SK-N-MC (cell line): Measurements from ENCODE around the gene LDLRAD3.

Experiments
- EZH2 ChIP-seq: fragments of 200-600 bp; sonication (generic); IDR thresholded peaks from one replicate; pipeline ENCODE4 v1.6.1; 2017; ENCODE audit warnings: antibody characterized with exemption
- FOXP2 ChIP-seq: optimal IDR thresholded peaks from 2 replicates; pipeline ENCODE3; 2011; ENCODE audit warnings: mild to moderate bottlenecking, moderate library complexity; ENCODE audit not compliant: insufficient read depth; ENCODE audit errors: extremely low read length, control extremely low read depth
- POLR2AphosphoS5 ChIP-seq: IDR thresholded peaks from 2 replicates; pipeline ENCODE4 v1.6.1; 2012; ENCODE audit warnings: mild to moderate bottlenecking, low read depth, low read length, borderline replicate concordance

DNA sequence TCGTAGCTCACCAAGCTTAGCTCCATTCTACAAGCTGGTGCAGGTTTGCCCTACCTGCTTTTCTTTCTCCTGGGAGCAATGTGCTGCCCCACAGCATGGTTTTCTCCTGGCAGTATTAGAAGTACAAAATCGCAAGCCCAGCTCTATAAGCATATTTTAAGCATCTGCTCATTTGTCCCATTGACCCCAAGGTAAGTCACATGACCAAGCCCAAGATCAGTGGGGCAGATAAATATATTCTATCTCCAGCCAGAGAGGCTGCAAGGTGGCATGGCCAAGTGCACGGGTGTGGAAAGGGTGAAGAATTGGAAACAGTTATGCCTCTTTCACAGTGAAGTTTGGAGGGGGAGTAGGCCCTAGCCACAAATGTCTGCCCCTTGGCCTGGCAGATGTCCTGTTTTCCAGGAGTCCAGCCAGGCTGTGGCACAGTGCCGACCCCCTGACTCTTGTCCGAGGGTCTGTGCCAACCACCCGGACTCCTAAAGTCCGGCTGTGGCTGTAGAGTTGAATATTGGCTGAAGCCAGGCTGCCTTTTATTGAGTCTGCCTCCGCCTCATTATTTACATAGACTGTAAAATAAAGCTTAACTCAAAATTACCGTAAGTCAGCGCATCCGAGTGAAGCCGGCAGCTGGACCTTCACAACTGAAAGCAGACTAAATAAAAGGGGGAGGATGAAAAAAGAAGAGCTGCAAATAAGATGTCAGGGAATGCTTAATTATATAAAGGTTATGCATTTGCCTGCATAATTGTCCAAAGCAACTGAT, 179.7 kb downstream of the LDLRAD3 start:
- TF ChIP-seq EZH2 (no peak), POLR2AphosphoS5 (no peak), FOXP2 (no peak)
